HG02798 (cell line): Measurements from ENCODE around the gene EFCAB12.
"Not testable (repeated sequence)": the region's sequence is repeated elsewhere in the genome, so short reads cannot be mapped to it uniquely, and the experiment has no call there.

Source experiments
- ATAC-seq: cut with Tn5 transposase; IDR thresholded peaks from one replicate; pipeline ENCODE4 v1.9.1; 2021; ENCODE audit warnings: mild to moderate bottlenecking; ENCODE audit not compliant: unreplicated experiment, poor library complexity

Gene EFCAB12

GRCh38 chr3:129421988-129422745, 6.3 kb downstream of the EFCAB12 start:
- ATAC-seq, result no peak

GRCh38 chr3:129421236-129421883, 7.1 kb downstream of the EFCAB12 start:
- no peak for ATAC-seq

DNA sequence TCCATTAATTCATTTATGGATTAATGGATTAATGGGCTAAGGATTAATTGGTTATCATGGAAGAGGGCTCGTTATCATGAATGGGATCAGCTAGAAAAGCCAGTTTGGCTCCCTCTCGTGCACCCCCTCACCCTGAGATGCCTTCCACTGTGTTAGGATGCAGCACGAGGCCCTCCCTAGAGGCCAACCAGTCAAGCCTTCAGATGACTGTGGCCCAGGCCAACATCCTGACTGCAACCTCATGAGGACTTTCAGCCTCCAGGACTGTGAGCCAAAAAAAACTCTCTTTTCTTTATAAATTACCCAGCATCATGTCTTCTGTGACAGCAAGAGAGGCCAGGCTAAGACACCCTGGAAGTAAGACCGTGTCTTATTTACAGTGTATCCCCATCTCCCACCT, 9.0 kb downstream of the EFCAB12 start:
- no peak for ATAC-seq

GRCh38 chr3:129418041-129418973, 10.1 kb downstream of the EFCAB12 start:
- ATAC-seq, result no peak

GRCh38 chr3:129417326-129417725, 11.1 kb downstream of the EFCAB12 start:
- no peak for ATAC-seq

GRCh38 chr3:129416415-129416814, 12.0 kb downstream of the EFCAB12 start:
- no peak for ATAC-seq

GRCh38 chr3:129415830-129416229, 12.6 kb downstream of the EFCAB12 start:
- no peak for ATAC-seq

DNA sequence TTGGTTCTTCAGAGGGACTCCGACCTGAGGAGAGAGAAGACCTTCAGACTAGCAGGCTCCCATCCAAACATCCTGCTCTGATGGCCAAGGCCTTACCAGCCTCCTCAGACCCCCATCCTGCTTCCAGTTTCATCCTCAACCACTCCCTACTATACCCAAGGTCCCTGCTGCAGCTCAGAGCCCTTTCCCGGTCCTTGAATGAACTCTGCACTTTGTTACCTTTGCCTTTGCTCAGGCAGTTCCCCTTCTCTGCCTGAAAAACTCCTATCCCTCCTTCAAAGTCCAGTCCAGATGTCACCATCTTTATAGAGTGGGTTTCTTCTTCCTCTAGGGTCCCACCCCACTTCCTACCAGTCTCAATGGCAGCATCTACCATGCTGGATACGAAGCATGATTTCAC, 13.1 kb downstream of the EFCAB12 start:
- ATAC-seq, result no peak

- ATAC-seq, result peak; percentile 75
These were observed 14.5 kb downstream of the EFCAB12 start for GRCh38 chr3:129413687-129414506.

- not testable (repeated sequence) for ATAC-seq
These were observed 15.2 kb downstream of the EFCAB12 start for GRCh38 chr3:129413238-129413637.

DNA sequence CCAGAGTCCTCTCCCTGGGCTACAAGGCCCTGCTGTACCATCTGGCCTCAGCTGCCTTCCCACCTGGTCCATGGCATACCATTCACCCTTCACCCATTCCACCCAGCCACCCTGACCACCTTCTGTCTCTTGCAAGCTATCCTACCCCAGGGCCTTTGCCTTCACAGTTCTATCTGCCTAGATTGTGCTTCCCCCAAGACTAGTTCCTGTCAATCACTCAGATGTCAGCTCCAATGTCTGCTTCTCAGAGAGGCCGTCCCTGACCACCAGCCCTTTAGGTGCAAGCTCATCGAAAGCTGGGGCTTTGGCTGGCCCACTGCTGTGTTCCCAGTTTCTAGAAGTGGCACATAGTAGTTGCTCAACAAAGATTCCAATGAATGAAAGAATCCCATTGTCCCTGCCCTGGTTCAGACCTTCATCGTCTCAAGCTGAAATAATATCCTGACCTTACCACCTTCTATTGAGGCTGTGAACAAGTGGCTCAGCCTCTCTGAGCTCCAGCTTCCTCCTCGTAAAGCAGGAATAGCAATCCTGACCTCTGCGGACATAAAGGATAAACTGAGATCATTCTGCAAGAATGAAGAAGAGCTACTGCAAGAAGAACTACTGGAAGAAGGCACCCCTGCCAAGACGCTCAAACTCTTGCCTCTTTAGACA, 15.8 kb downstream of the EFCAB12 start:
- no peak for ATAC-seq

DNA sequence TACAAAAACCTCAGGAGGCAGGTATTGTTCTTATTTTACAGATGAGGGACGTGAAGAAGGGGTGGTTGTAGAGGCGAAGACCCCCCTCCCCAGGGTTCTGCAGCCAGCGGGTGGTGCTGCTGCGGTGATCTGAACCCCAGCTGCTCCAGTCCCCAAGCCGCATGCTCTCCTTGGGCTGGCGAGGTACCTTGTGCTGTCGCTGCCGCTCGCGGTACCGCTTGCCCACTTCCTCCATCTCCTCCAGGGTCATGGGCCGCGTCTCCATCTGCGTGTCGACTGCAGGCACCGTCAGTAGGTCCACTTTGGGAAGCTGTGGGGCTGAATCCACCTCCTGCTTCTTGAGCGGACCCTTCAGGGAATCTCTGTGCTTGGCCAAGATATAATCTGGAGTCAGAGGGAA, 17.5 kb downstream of the EFCAB12 start:
- no peak for ATAC-seq

- no peak for ATAC-seq
These were observed 18.9 kb downstream of the EFCAB12 start for GRCh38 chr3:129409541-129409940.

GRCh38 chr3:129404610-129405009, 23.8 kb downstream of the EFCAB12 start:
- peak; percentile 51 for ATAC-seq

GRCh38 chr3:129404130-129404529, 24.3 kb downstream of the EFCAB12 start:
- no peak for ATAC-seq

GRCh38 chr3:129403450-129403849, 25.0 kb downstream of the EFCAB12 start:
- ATAC-seq, result no peak

DNA sequence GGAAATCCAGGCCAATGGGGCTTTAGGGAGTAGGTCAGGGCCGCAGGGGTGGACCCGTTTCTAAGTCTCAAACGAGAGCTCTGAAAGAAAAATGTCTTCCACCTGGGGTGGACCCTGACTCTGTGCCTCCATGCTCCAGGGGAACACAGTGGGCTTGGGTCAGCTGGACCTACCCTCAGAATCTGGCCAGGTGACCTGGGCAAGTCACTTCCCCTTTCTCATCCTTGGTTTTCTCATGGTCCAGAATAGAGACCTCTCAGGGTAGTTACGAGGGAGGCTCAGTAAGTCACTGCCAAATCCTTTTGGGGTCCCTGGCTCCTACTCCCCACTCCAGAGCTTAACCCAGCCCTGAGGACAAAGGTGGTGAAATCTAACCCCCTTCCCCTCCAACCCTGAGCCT, 25.8 kb downstream of the EFCAB12 start:
- ATAC-seq, result no peak

- no peak for ATAC-seq
These were observed 26.2 kb downstream of the EFCAB12 start for GRCh38 chr3:129402210-129402609.

DNA sequence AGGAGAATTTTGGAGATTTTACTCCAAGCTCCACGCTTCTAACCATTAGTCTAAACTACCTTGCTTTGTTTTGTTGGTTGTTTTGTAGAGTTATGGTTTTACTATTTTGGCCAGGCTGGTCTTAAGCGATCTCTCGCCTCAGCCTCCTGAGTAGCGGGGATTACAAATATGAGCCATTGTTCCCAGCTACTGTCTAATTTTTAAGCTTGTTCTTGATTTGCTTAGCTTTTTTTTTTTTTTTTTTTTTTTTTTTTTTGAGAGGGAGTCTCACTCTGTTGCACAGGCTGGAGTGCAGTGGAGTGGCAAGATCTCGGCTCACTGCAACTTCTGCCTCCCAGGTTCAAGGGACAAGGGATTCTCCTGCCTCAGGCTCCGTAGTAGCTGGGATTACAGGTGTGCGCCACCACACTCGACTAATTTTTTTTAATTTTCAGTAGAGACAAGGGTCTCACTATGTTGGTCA, 28.5 kb downstream of the EFCAB12 start:
- no peak for ATAC-seq
